GM10266 (cell line): ENCODE measurements around the gene NUMA1.
A peak's percentile ranks its signal among the peaks of the same experiment; 100 is the strongest.

Experiments
- DNase-seq: peaks from one replicate; pipeline ENCODE4 v3.0.0; 2012; ENCODE audit errors: extremely low spot score
- TF ChIP-seq, protein P1 (sequence below): IDR thresholded peaks from 2 replicates; pipeline ENCODE4 v1.5.1; 2012; ENCODE audit warnings: mild to moderate bottlenecking, low read depth; ENCODE audit not compliant: control insufficient read depth, insufficient read depth; ENCODE audit errors: missing control alignments

NUMA1 gene

DNA sequence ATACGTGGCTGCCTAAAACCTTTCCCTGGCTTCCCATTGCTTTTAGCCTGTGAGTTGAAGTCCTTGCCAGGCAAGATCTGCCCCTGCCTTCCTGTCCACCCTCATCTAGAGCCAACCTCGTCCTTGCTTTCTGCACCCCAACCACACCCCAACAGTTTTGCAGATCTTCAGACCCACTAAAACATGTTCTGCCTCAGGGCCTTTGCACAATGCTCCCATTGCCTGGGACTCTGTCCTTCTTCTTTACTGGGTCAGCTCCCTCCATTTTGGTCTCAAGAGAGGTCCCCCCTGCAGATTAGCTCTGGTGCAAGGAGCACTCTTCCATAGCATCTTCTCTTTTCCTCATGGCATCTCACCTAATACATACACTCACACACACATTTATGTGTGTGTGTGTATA is 40.6 kb upstream of the NUMA1 start:
- TF ChIP-seq, protein P1, sequence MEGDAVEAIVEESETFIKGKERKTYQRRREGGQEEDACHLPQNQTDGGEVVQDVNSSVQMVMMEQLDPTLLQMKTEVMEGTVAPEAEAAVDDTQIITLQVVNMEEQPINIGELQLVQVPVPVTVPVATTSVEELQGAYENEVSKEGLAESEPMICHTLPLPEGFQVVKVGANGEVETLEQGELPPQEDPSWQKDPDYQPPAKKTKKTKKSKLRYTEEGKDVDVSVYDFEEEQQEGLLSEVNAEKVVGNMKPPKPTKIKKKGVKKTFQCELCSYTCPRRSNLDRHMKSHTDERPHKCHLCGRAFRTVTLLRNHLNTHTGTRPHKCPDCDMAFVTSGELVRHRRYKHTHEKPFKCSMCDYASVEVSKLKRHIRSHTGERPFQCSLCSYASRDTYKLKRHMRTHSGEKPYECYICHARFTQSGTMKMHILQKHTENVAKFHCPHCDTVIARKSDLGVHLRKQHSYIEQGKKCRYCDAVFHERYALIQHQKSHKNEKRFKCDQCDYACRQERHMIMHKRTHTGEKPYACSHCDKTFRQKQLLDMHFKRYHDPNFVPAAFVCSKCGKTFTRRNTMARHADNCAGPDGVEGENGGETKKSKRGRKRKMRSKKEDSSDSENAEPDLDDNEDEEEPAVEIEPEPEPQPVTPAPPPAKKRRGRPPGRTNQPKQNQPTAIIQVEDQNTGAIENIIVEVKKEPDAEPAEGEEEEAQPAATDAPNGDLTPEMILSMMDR, result no peak
- DNase-seq, result no peak

DNA sequence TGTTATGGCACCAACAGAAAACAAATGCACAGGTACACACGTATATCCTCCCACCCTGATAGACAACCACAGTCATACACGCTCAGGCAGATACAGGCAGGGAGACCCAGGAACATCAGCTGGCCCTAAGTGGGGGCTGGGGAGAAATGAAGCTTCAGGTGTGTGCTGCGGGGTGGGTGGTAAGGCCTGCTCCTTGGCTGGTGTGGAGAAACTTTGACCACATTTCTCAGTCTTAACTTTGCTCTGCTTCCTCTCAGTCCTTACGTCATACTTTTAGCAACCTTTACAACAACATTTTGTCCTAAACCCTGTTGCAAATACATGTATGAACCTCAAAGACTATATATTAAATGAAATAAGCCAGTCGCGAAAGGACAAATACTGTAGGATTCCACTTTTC is 38.9 kb upstream of the NUMA1 start:
- TF ChIP-seq, protein P1, result no peak
- no peak for DNase-seq

DNA sequence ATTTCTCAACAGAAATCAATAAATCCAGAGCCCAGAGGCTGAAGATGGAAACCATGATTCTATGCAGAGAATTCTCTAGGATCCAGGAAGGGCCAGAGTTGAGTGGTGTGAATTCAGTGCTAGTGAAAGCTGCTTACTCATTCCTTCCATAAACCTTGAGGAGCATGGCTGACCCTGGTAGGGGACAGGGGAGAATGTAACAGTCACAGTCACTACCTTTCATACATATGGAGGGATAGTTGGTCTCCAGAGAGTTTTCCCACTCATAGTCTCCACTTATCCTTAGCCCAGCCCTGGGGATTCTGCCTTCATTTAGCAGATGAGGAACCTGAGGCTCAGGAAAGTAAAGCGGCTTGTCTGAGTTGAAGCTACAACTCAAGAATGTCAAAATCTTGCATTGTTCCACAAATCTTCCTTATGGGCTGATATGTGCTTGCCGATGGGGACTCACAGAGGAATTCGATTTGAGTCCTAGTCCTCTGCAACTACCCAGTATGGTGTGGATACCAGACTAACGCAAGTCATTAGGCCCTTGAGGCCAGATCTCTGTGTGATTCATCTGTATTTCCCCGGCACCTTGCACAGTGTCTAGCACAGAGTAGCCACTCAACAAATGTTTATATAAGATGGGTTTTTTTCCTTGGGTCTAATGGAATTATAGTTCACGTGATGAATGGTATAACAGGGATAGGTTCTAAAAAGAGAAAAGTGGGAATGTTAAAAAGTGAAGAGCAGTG is 35.8 kb upstream of the NUMA1 start:
- TF ChIP-seq, protein P1, result no peak
- DNase-seq, result no peak

DNA sequence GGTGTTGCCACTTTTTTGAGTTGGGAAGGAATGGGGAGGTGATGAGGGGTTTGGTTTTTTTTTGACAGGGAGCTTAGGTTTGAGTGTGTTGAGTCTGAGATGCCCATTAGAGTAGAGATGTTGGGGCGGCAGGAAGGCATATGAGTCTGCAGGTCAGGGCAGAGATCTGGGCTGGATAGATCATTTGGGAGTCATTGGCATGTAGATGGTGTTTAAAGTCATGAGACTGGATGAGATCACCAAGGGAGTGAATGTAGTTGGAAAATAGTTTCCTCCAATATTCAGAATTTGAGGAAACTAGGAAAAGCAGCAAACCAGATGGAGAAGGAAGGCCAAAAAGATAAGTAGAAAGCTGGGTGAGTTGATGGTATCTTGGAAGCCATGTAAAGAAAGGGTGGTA is 34.2 kb upstream of the NUMA1 start:
- TF ChIP-seq, protein P1, result no peak

DNA sequence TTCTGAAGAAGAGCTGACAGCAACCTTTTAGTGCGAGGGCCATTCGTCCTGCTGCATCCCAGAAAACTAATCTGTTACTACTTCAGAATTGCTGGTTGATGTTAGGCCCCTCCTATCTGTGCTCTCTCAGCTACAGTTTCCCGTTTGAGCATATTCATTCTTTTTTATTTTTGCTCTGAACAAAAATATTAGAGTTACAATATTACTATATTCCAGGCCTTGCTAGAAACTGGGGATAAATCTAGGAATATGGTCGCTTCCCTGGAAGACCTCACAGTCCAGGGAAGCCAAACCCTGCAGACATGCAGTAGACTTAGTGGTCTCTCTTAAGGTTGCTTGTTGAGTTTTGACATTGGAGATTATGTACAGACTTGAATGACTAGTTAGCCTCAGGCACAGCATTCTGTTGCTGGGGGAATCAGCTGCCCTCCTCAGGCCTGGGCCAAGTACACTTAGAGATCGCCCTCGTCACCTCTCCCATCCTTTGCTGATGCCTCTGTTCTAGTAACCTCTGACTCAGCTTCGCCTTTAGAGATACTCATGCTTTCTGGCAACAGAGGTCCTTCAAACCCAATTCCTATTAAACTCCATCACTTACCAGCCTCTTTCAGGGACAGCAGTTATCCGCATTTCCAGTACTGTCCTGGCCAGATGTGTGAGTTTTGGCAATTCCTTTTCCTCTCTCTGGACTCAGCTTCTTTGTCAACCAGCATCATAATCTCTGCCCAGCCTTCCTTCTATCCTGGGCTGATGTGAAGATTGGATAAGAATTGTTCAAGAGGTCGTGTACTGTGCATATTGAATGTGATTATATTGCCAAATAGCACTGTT is 32.9 kb upstream of the NUMA1 start:
- TF ChIP-seq, protein P1, result no peak
- DNase-seq, result no peak

More for the DNA sequence above, 34.2 kb upstream of the NUMA1 start:
- DNase-seq, result no peak

DNA sequence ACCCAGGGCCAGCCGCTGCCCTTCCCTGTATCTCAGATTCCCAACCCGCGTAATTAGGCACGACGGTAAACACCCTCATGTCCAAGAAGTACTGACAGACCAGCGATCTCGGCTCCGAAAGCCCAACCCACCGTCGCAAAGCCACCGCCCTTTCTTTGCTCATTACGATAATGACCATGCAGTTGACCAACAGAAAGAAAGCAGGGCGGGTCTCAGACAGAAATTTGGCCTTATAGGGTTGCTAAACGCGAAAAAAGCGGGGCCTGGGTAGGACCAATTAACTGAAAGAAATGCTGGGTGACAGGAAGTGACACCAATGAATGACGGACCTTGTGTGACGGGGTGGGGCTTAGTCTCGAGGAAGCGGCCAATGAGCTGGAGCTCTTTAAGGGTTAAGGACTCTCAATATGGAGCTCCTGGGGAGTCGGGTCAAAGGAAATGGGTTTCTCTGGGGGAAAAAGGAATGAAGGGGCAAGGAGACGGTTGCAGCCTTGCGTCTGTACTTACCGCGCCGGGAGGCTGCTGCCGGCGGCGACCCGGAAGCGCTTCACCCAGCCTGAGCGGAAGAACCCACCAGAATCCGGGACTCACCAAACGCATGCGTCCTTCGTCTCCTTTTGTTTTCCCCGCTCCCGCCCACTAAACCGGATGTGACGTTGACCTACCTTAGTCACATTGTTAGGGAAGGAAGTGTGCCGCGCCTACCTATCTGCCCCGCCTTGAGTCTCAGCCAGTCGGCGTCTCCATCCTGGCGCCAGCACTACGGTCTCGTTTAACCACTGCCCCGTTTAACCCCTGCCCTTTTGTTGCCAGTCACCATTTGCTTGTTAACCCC is 32.0 kb upstream of the NUMA1 start, which contains the start of gene ANAPC15:
Gene ANAPC15, minus strand, starts transcription at position 553 of the 835 bp plus-strand sequence. CDS start 1,419 bp downstream, outside the sequence.
- peak; percentile 87 for DNase-seq
- TF ChIP-seq, protein P1, result no peak
